GM21737 (cell line): ENCODE measurements around the gene AKT2.

Experiments
- ATAC-seq: cut with Tn5 transposase; IDR thresholded peaks from one replicate; pipeline ENCODE4 v1.9.1; 2021; ENCODE audit warnings: mild to moderate bottlenecking, moderate library complexity; ENCODE audit not compliant: unreplicated experiment

The AKT2 gene

DNA sequence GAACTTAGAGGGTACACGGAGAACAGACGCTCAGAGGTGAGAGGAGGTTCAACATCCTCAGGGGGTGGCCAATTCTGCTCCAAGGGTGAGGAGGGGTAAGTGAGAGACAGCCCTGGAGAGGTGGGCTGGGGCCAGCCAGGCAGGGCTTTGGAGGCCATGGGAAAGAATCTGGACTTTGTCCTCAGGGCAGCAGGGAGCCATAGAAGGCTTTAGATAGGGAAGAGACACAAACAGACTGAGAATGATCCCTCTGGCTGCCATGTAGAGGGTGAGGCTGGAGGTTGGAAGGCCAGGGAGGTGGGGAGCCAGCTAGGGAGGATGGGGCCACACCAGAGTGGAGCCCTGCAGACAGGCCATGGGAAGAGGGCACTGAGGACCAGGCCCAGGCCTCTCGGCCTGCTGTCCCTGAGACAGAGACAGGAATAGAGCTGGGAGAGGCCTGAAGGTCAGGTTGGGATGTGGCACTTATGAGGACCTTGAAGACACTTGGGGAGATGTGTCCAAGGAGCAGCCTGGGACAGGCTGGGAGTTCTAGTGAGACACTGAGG, 29.5 kb downstream of the AKT2 start:
- no peak for ATAC-seq

DNA sequence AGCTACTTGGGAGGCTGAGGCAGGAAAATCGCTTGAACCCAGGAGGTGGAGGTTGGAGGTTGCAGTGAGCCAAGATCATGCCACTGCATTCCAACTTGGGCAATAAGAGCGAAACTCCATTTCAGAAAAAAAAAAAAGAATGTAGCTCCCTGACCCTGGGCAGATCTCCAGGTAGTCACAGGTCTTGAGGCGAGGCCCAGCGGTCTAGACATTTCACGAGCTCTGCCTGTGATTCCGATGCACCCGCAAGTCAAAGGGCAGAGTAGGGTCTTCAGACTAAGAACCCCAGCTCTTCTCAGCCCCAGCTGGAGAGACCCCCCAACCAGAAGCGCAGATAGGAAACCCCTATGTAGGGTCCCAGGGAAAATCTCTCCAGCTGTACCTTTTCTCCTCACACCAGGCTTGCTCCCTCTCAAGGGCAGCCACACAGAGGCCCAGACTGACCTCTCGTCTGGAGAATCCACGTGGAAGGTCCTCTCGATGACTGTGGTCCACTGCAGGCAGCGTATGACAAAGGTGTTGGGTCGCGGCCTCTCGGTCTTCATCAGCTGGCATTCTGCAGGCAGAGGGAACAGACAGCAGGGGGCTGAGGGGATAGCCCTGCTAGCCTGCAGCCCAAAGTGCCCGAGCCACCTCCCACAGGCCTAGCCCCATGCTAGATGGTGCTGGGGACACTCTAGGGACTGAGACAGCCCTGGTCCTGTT, 30.3 kb downstream of the AKT2 start:
- no peak for ATAC-seq

DNA sequence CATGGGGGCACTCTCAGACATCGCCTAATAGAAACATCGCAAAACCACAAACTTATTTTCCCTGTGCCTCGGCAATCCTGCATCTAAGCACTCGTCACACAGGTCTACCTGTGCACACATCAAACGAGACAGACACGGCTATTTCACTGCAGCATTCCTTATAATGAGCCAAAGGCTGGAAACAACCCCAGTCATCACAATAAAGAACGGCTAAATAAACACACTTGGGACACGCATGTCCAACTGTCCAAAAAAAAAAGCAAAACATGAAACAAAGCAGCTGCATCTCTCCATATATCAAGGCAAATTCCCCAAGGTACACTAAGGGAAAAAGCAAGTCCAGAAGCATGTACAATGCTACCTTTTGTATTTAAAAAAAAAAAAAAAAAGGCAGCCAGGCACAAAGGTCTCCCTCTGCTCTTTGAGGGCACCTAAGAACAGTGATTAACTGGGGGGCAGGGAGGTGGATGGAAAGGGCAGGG, 31.5 kb downstream of the AKT2 start:
- ATAC-seq: no peak

DNA sequence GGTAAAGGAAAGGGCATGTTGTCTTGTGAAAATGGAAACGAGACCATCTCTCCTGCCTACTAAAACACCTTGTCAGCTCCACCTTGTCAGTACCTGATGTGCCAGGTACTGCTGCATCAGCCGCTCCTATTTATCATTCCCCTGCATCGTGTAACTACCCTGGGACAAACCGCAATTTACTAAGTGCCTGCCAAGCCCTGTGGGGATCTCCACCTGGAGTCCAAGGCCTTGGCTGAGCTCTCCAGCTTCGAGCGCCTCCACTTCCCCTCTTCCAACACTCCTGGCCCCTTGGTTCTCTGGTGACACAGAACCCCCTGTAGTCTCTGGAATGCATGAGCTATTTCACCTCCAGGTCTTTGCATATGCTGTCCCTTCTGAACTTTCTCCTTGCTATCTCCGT, 32.8 kb downstream of the AKT2 start:
- no peak for ATAC-seq

DNA sequence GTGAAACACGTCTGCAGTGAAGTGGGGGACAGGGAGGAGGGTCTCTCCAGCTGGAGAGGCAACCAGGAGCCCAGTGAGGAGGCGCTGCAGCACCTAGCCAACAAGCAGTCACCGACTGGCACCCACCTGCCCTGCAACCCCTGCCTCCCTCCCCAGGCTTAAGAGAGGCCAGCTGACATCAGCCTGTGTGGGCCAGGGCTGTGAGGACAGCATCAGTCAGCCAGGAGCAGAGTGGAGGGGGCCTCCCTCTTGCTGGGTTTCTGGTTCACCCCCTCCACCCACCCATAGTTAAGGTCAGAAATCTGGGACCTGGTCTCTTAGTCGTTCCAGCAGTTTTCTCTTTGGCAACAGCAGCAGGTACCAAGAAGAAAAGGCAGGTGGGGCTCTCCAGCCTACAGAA, 33.2 kb downstream of the AKT2 start:
- no peak for ATAC-seq

DNA sequence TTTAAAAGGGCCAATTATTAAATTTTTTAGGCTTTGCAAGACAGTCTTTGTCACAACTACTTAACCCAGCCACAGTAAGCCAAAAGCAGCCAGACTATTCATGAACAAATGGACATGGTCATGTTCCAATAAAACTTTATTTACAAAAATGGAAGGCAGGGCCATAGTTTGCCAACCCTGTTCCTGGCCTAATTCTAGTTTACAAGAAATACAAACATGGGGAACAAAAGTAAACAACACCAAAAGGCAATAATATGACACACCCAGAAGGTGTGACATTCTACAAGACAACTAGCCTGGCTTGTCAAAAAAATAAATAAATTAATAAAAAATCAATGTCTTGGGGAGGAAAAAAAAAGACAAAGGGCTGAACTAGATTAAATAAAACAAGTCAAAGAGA, 33.9 kb downstream of the AKT2 start:
- ATAC-seq: no peak

DNA sequence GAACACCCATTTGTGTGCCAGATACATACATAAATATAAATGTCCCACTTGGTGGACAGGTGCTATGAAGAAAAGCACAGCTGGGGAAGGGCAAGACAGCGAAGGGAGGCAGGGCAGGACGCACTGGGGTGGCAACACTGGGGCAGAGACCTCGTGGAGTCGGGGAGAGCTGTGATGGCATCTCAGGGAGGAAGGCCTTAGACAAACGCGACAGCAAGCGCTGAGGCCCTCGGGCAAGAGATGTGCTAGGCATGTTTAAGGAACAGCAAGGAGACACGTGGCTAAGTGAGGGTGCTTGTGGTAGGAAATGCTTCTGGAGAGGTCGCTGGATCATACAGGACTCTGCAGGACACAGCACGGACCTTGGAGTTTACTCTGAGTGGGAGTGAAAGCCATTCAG, 35.4 kb downstream of the AKT2 start:
- no peak for ATAC-seq

DNA sequence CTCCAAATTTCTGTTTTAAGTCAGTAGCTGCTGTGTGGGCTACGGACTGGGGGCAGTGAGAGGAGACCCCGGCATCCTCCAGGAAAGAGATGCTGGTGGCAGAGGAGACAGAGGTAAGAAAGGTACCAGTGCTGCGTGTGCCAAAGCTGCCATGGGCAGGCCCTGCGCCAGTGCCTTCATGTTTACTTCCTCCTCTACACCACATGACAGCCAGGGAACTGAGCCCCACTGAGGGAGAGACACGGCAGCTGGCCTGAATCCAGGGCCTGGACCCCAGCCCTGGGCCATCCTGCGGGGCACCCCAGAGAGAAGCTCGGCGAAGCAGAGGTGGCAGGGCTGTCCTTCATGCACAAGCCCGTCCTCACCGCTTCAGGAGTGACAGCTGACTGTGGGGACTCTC, 35.9 kb downstream of the AKT2 start:
- no peak for ATAC-seq

DNA sequence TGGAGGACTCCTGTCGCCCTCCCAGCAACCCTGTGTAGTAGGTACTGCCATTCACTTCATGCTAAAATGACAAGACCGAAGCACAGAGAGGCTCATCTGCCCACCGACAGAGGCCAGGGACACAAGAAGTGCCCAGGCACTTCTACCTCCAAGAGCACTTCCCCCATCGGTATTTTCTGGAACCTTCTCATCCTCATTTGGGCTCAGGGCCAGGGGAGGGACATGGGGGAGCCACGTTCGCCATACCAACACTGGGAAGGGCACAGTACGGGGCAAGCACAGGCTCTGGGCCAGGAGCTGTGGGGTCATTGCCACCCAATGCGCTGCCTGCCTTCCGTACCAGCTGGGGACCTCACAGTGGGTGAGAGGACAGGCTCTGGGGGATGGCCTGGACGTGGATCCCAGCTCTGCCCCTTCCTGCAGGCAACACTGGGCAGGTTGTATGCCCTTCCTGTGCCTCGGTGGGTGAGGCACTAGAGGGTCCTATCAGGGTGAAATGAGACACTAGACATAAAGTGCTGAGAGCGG, 37.3 kb downstream of the AKT2 start:
- ATAC-seq: no peak

DNA sequence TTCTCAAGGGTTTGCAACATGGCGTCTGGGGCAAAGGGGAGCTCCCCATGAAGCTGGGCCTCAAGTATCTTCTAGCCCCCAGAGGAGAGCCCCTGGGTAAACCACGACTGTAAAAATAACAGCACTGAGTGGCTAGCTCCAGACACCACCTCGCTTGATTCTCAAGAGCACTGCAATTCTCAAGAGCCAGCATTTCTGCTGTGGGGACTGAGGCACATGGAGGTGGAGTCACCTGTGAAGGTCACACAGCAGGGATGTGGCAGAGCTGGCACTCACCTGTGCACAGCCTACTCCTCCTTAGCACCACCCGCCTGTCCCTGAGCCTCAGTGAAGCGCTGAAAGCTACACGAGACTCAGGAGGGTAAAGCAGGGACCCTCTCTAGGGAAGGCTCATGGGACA, 38.0 kb downstream of the AKT2 start:
- ATAC-seq: no peak

DNA sequence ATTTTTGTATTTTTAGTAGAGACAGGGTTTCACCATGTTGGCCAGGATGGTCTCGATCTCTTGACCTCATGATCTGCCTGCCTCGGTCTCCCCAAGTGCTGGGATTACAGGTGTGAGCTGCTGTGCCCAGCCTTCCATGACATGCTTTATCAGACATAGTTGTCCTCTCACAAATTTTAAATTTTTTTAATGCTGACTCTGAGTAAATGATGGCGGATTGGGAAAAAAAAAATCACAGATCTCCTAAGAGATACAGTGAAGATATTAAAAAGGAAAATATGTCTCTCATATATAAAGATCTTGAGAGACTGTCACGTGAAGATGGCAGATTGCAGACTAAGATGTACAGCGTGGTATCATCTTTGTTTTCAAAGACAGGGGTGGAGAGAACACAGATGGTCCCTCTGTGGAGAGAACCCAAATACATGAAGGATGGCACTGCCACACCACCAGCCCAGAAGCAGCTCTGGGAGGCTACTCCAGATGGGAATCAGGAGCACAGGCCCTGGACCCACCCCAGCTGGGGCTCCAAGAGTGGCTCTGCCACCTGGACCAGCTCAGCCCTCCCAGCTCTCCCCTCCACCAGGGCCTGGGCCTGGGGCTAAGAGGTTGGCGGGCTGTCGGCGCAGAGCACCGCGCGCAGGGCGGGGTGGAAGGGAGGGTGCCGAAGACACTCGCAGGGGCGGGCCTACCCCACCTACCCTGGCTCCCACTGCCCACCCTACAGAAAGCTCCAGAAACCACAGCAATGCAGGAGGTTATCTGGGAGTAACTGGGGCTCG, 38.7 kb downstream of the AKT2 start:
- no peak for ATAC-seq

DNA sequence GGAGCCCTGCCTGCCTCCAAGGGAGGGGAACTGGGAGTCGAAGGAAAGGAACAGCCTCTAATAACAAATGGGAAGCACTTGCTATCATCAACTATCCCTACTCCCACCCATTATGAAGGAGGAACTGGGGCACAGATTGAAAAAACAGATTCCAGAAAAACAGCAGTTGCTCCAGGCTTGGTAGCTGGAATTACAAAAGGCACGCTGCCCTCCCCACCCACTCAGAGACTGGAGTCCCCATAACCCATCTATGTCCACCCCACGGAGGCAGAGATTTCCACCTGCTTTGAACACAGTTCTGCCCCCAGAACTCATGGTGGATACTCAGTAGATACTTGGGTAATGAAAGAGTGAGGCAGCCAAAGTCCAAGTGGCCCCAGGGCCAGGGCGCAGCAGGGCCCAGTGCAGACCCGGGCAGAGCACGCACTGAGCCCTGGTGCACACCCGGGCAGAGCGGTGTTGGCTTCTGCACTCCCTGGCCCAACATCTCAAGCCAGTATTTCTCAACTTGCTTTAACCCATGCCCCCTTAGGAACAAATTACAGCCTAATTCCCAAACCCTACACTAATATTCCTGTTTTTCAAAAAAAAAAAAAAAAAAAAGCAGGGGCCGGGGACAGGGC, 39.5 kb downstream of the AKT2 start:
- ATAC-seq: no peak

DNA sequence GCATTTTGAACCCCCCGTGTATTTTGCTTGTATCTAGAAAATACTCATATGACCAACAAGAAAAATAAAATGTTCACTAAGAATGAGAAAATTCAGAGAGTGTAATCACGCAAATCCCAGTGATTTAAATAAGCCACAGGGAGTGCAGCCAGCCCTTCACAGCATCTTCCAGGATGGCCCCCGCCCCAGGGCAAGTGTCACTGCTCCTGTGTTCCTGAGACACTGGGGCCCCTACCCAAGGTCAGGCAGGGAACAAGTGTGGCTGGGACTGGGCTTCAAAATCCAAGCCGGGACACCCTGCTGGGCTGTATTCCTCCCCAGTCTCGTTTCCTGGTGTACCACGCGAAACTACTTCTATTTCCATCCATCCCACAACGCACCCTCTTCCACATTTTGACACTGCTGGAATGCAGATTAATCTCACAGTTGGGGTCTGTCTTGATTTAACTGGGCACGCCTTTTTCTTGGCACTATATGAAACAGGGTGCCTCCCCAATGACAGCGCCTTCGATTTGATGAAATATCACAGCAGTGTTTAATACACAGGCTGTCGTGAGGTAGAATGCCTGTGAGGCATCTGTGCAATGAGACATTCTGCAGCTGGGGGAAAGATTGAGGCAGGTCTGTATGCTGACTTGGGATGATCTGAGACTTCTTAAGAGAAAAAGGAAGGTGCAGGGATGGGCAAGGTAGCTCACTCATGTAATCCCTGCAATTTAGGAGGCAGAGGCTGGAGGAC, 40.4 kb downstream of the AKT2 start:
- no peak for ATAC-seq

DNA sequence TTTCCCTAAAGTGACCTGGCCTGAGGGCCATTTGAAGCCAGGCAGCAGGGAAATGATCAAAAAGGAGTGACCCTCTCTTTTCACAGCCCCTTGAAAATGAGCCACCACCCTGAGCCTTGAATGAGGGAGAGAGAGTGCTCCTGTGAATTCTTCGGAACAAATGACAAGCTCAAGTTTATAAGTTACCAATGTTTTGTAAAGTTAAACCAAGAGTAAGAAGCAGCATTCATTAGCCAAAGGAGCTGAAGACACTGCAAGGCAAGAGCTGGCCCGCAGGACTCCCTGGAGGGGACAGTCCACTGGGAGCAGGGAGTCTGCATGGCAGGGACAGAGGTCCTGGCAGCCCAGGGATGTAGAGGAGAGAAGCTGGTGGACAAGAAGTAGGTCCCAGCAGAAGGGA, 42.0 kb downstream of the AKT2 start:
- ATAC-seq: no peak

DNA sequence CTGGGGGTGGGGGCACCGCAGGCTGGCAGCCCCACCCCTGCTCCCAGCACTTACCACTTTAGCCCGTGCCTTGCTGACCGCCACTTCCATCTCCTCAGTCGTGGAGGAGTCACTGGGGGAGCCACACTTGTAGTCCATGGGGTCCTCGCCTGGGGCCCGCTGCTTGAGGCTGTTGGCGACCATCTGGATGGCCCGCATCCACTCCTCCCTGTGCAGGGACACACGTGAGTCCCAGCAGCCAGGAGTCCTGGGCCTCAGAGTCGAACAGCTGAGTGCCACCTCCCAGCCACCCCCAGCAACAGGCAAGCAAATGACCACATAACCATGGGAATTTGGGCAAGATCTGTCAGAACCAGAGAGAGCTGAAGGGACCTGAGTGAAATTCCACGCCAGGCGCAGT, 42.7 kb downstream of the AKT2 start:
- no peak for ATAC-seq

DNA sequence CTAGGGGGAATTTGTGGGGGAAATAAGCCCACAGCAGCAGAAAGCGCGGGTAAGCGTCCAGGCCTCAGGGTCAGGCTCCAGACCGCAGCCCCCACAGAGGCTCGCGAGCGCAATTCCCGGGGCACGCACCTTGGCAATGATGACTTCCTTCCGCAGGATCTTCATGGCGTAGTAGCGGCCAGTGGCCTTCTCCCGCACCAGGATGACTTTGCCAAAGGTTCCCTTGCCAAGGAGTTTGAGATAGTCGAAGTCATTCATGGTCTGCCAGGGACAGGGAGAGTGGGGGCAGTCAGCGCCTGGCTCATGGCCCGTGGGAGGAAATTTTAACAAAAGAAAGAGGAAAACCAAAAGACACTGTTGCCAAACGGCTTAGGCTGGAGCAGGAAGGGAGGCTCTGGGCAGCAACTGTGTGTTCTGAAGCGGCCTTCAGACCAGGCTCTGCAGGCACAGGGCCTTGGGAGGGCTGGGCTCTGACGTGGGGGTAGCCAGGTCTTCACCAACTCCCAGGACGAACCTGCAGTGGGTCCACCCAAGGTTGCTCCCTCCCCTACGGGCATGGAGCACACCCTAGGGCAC, 43.2 kb downstream of the AKT2 start:
- ATAC-seq: no peak

DNA sequence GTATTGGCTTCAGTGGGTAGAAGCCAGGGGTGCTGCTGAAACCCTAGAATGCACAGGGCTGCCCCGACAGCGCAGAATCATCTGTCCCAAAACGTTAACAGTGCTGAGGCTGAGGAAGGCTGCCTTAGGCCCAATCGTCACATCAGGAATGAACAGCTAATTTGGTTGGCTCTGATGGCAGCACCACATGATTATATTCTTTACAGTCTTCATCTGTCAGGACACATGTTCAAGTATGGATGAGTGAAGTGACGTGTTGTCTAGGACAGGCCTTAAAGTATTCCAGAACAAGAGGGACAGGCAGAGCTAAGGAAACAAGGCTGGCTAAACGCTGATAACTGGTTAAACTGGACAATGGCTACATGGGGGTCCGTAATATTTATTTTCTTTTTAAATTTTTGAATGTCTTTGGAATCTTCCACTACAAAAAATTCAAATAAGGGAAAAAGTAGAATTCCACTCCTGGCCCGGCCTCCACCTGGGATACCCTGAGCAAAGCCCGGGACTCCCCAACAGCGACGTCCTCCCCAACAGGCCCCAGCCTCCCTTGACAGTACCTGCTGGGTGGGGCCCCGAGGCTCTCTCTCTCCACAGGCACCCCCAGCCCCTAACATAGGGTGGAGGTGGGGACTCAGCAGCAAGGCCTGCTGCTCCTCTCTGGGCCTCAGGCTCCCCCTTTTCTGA, 43.9 kb downstream of the AKT2 start:
- ATAC-seq: no peak

DNA sequence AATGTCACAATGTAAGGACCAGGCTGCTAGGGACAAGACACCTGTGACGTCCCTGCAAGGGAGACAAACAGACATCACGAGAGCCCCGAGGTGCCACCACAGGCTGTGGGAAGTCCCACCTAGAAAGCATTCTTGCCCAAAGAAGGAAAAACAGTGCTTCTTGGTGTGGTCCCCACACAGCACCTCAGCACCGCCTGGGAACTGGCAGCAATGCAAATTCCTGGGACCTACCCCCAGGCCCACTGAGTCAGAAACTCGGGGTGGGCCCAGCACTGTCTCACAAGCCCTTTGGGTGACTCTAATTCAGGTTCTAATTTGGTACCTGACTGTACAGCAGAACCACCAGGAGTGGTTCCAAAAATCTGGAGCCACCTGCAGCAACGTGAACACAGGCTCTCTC, 44.8 kb downstream of the AKT2 start:
- no peak for ATAC-seq

DNA sequence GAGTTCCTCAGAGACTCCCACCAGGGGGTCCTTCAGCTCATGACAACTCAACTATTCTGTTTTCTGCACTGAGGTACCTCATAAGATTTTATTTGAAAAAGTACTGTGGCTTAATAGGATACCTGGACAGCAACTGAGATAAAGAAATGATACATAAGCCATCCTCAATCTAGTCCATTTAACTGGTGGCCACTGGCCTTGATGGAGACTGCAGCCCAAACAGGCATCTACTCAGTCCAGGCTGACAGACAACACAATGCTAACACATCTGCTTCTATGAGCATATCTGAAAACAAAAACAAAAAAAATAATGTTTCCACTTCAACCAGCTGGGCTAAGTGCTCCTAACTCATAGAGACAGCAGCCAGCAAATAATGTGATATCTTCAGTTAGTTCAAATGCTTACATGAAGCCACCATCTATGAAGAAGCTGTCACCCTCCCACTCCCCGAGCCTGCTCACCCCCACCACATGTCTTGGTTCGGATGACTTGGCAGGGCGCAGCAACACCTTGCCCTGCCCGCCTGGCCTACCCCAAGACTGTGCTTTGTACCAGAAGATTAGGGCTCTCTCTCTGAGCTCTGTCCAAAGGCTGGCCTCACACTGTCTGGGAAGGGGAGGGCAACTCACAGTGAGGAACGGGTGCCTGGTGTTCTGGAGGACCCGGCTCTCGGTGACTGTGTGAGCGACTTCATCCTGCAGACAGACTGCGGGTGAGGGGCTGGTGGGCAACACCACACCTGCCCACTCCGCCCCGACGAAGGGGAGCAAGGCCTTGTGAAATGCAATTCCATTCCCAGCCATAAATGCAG, 45.5 kb downstream of the AKT2 start:
- no peak for ATAC-seq
